Sigmoid colon (tissue), 4 donors: ENCODE data around the gene RASGRF2.

Experiments
- EP300 ChIP-seq, 4 donors: sonication (generic); formaldehyde crosslinking; IDR thresholded peaks; one replicate each; pipeline ENCODE4 v1.6.1; 2017; ENCODE audit warnings: antibody characterized with exemption in 4 of 4
- POLR2A ChIP-seq, 2 donors: fragments of 450-650 bp; IDR thresholded peaks; one replicate each; pipeline ENCODE4 v1.6.1; 2016; ENCODE audit warnings: antibody characterized with exemption in 2 of 2, mild to moderate bottlenecking in 2 of 2, moderate library complexity in 2 of 2

GRCh38 chr5:81169924-81170323, 209.8 kb downstream of the RASGRF2 start:
- TF ChIP-seq EP300 (IDR thresholded peaks at IDR 0.05) = no peak
- TF ChIP-seq POLR2A (IDR thresholded peaks at IDR 0.05) = no peak
